CD4-positive, alpha-beta T cell (primary cell): ENCODE data around the gene OLFML2B. TPM values are rescaled to one million over a fixed set of nuclear protein-coding genes. Genes with fewer than 3 reads are reported as not detected.

ENCODE experiments used
- ATAC-seq: fragments of 200-7000 bp; cut with Tn5 transposase; one replicate; pipeline ENCODE4 v1.10.0; 2022; ENCODE audit warnings: mild to moderate bottlenecking; ENCODE audit not compliant: poor library complexity
- CTCF ChIA-PET: fragments of 350-600 bp; sonication (Branson Sonifier 250); formaldehyde crosslinking; loops from one replicate; lab custom pipeline; 2021; ENCODE audit warnings: antibody characterized with exemption, inconsistent platforms; lab: Charles Lee
- POLR2A ChIA-PET: fragments of 350-600 bp; sonication (Branson Sonifier 250); formaldehyde crosslinking; loops from one replicate; lab custom pipeline; 2021; ENCODE audit warnings: antibody characterized with exemption, inconsistent platforms; lab: Charles Lee
- DNase-seq, 14 experiments: peaks; one replicate each; pipeline ENCODE4 v3.0.0-alpha.2; 2013 to 2020; ENCODE audit warnings: mixed read lengths in 2 of 14
- H3K27ac ChIP-seq, 2 donors: one replicate each; pipeline versions ENCODE4 v1.5.1 to v1.7.0; 2013; ENCODE audit warnings: low read length in 2 of 2, low read depth in 1 of 2, mild to moderate bottlenecking in 1 of 2
- H3K27me3 ChIP-seq, 2 experiments: 1 replicate in 1 of 2; 2 replicates in 1 of 2; pipeline versions ENCODE4 v1.6.1 to v1.7.0; 2013; ENCODE audit warnings: low read length in 2 of 2, control low read depth in 1 of 2, mild to moderate bottlenecking in 1 of 2, moderate library complexity in 1 of 2; ENCODE audit not compliant: insufficient read depth in 2 of 2, control insufficient read depth in 1 of 2
- H3K36me3 ChIP-seq: one replicate; pipeline ENCODE4 v1.6.1; 2013; ENCODE audit warnings: low read length, control low read depth; ENCODE audit not compliant: insufficient read depth
- H3K4me1 ChIP-seq: one replicate; pipeline ENCODE4 v1.6.1; 2013; ENCODE audit warnings: low read length, control low read depth; ENCODE audit not compliant: insufficient read depth
- H3K4me3 ChIP-seq: one replicate; pipeline ENCODE4 v1.5.1; 2013; ENCODE audit warnings: mild to moderate bottlenecking, low read length, moderate library complexity
- H3K9me3 ChIP-seq, 2 experiments: 1 replicate in 1 of 2; 2 replicates in 1 of 2; pipeline versions ENCODE4 v1.6.1 to v1.7.0; 2013; ENCODE audit warnings: low read length in 2 of 2, mild to moderate bottlenecking in 2 of 2, control low read depth in 1 of 2, moderate library complexity in 1 of 2; ENCODE audit not compliant: control insufficient read depth in 1 of 2, insufficient read depth in 1 of 2
- H3K27ac Mint-ChIP-seq: one replicate; pipeline ENCODE4 v1.8.0; 2020; ENCODE audit warnings: mixed read lengths
- H3K27me3 Mint-ChIP-seq: one replicate; pipeline ENCODE4 v1.8.0; 2021; ENCODE audit warnings: mixed read lengths
- H3K36me3 Mint-ChIP-seq: one replicate; pipeline ENCODE4 v1.8.0; 2021; ENCODE audit warnings: low read depth, mixed read lengths
- H3K4me1 Mint-ChIP-seq: one replicate; pipeline ENCODE4 v1.8.0; 2021; ENCODE audit warnings: low read depth, mixed read lengths
- H3K4me3 Mint-ChIP-seq: one replicate; pipeline ENCODE4 v1.8.0; 2020; ENCODE audit warnings: mild to moderate bottlenecking, mixed read lengths
- H3K9me3 Mint-ChIP-seq: one replicate; pipeline ENCODE4 v1.8.0; 2020; ENCODE audit warnings: mixed read lengths
- CTCF ChIP-seq: fragments of 200-600 bp; IDR thresholded peaks from one replicate; pipeline ENCODE4 v1.8.0; 2022; ENCODE audit warnings: antibody characterized with exemption, mild to moderate bottlenecking
- intact Hi-C, 2 experiments: fragments of 100-400 bp; cut with DNase I in 1 of 2; cut with micrococcal nuclease in 1 of 2; formaldehyde crosslinking; loops; one replicate each; pipeline versions ENCODE4 v1.15.1 to v1.9.0; 2023 to 2025; cut with DNase I, micrococcal nuclease
- total RNA-seq, 174 experiments: library from RNA in 2 of 174; stranded (reverse) in 2 of 174; gene quantifications; one replicate each; pipeline ENCODE4 v1.2.3 and lab custom pipeline; 2021 to 2026

OLFML2B gene
- total RNA-seq, 2 experiments from 2014 or later: 0.08 TPM; not detected in 1

DNA sequence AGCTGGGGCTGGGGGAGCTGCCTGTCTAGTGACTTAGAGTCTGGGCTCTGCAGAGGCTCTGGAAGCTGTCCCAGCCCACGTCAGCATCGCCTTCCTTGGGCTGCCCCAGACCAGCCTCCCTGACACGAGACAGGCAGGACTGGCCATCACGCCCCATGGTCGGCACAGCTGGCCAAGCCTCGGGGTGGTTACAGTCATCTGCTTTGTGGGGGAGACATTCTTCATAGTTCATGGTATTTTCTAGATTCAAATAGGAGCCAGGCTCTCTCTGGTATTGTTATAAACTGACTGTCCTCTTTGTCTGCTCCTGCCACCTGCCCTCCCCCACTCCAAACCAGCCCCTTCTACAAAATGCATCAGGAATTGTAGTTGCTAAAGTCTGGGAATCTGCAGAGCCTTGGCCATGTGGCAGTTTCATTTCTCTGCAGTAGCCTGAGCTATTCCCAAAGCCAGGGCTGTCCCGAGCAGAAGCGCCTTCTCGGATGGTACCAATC is 29.4 kb downstream of the OLFML2B start:
- Mint-ChIP-seq H3K9me3 (no peaks in the 10 kb centered on the region), H3K36me3 (no peaks in the 10 kb centered on the region), H3K4me1 (no peaks in the 10 kb centered on the region), H3K4me3 (no peak overlapping the region), H3K27ac (no peak overlapping the region), H3K27me3 (no peaks in the 10 kb centered on the region)
- H3K4me1 ChIP-seq: no peaks in the 10 kb centered on the region
- no peaks in the 10 kb centered on the region for H3K27me3 ChIP-seq
- ATAC-seq (no peak), DNase-seq (no peak)
- ChIA-PET CTCF (no interaction called here), POLR2A (interaction anchor here (1.6 kb wide), 1 partner anchor 15 kb away, joined by 3 read pairs; no protein-coding TSS in a partner anchor)
- no peak for TF ChIP-seq CTCF
- peaks cover 0 to 5% of the 10 kb centered on the region in 2 experiments for H3K9me3 ChIP-seq
- no peak overlapping the region for H3K4me3 ChIP-seq
- H3K27ac ChIP-seq: no peak overlapping the region
- no peaks in the 10 kb centered on the region for H3K36me3 ChIP-seq
- intact Hi-C loops: no loop called here

DNA sequence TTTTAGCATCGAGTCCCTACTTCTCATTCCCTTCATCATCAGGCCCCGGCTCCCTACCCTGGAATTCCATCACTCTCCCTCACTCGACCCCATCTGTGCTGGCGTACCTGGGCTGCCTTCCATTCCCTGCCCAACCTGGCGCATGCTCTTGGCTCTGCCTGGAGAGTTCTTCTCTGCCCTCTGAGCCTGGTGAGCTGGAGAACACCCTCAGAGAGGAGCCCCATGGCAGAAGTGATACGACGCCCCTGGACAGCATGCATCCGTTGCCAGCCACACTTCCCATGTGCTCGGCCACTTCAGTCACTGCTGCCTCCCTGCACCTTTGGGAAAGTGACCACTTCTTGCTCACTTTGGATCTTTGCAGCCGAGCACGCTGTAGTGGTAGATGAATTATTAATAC is 30.1 kb downstream of the OLFML2B start:
- Histone ChIP-seq H3K9me3 (peaks cover 0 to 5% of the 10 kb centered on the region in 2 experiments), H3K4me1 (no peaks in the 10 kb centered on the region), H3K4me3 (no peak overlapping the region), H3K27me3 (no peaks in the 10 kb centered on the region), H3K27ac (no peak overlapping the region), H3K36me3 (no peaks in the 10 kb centered on the region)
- no peak overlapping the region for H3K27ac Mint-ChIP-seq
- POLR2A ChIA-PET: no interaction called here
- H3K9me3 Mint-ChIP-seq: no peaks in the 10 kb centered on the region
- no peak for TF ChIP-seq CTCF
- CTCF ChIA-PET: no interaction called here
- DNase-seq (no peak), ATAC-seq (no peak)
- H3K4me1 Mint-ChIP-seq: no peaks in the 10 kb centered on the region
- intact Hi-C loops: no loop called here
- H3K27me3 Mint-ChIP-seq: no peaks in the 10 kb centered on the region
- no peak overlapping the region for H3K4me3 Mint-ChIP-seq
- H3K36me3 Mint-ChIP-seq: no peaks in the 10 kb centered on the region

DNA sequence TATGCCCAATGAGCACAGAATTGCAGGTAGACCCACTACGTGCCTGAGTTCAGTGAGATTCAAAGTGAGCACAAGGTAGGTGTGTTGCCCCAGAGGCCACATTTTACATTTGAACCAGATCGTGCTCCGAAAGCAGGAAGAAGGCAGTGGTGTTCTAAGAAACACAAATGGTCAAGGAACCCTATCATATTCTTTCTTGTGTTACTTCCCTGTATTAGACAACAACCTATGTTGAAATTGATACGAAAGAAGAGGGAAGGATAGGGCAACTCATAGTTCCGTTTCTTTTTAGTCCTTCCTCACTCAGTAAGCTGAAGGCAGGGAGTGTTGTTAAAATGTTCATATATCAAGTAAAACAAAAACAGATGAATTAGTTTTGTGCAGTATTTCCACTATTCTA is 33.9 kb downstream of the OLFML2B start:
- Histone ChIP-seq H3K4me3 (no peak overlapping the region), H3K27ac (no peak overlapping the region), H3K27me3 (no peaks in the 10 kb centered on the region), H3K36me3 (no peaks in the 10 kb centered on the region), H3K4me1 (no peaks in the 10 kb centered on the region), H3K9me3 (peaks cover 6 to 15% of the 10 kb centered on the region in 2 experiments)
- Mint-ChIP-seq H3K27me3 (no peaks in the 10 kb centered on the region), H3K27ac (no peak overlapping the region), H3K4me3 (no peak overlapping the region), H3K4me1 (no peaks in the 10 kb centered on the region), H3K36me3 (no peaks in the 10 kb centered on the region), H3K9me3 (peaks cover 3% of the 10 kb centered on the region)
- intact Hi-C loops: no loop called here
- no peak for ATAC-seq
- ChIA-PET POLR2A (no interaction called here), CTCF (no interaction called here)
- no peak for TF ChIP-seq CTCF
- DNase-seq: peak in 2 of 14 experiments; percentile 3 to 4
